ENCODE results near the gene ABCA8.
A peak's percentile ranks its signal among the peaks of the same experiment; 100 is the strongest.
"Not testable (repeated sequence)": the region's sequence is repeated elsewhere in the genome, so short reads cannot be mapped to it uniquely, and the experiment has no call there.

ABCA8 gene

DNA sequence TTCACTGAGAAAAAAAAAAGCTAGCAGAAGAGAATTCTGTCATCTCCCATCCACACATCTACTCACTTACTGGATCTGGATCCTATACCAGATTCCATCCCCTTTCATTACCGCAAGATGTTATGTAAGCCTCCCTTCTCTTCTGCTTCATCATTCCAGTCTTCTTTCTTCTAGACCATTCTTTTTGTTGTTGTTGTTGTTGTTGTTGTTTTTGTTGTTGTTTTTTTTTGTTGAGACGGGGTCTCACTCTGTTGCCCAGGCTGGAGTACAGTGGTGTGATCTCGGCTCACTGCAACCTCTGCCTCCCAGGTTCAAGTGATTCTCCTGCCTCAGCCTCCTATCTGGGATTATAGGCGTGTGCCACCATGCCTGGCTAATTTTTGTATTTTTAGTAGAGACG lies 131.0 kb downstream of the ABCA8 start:
- not testable (repeated sequence) for DNase-seq

DNA sequence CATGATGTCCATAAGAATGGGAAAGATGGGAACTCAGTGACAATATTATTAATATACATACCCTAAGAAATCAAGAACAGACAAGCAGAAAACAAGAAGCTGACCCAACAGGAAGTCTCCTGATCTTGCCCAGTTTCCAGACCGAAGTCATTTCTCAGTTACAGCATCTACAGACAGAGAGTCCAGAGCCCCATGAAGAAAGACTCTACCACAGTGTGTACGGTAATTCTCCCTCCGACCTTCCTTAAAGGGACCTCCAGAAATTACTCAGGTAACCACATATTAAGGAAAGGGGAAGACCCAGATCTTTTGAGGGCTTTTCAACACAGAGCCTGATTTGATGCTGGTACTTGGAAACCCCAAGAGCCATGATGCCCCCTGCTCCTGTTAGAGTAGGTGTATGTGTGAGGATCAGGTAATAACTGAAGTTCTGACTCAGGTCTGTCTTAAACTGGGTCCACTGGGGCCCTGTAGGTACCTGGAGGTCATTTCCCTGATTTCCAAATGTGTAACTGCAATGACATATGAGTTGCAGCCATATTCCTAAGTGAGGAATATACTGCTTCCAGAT lies 132.4 kb downstream of the ABCA8 start:
- DNase-seq: no peak

DNA sequence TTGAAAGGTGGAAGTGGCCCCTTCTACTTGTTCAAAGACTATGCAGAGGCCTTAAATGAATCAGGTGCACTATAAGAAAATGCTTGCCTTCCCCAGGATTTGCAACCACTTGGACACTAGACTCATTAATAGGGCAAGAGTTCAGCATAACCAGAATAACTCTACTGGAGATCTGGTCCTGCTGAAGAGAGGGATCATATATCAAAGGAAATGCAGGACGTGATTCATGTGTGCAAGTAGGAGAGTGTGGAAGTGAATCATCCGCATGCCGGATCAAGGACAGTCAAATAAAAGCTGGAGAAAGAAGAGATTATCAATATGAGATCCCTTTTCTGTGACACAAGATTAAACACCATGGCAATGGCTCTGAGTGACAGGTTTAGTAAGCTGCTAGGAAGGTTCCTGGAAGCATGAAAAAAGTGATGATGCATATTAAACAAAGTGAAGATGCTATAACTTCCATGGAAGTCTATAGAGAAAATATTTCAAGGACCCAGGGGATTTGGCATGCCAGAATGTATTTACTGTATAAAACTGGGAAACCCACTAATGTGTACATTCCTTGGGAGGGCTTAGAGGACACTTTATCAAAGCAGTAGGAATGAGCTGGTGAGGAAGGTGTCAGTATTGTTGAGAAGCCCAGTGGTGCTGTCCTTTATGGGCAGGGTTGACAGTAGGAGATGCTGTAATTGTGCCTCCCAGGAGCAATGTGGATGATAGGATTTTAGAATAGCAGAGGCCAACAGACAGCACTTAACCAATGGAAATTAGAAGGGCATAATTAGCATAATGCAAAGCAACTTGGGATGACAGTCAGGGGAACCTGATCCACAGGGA lies 133.1 kb downstream of the ABCA8 start:
- peak; percentile 63 for DNase-seq

DNA sequence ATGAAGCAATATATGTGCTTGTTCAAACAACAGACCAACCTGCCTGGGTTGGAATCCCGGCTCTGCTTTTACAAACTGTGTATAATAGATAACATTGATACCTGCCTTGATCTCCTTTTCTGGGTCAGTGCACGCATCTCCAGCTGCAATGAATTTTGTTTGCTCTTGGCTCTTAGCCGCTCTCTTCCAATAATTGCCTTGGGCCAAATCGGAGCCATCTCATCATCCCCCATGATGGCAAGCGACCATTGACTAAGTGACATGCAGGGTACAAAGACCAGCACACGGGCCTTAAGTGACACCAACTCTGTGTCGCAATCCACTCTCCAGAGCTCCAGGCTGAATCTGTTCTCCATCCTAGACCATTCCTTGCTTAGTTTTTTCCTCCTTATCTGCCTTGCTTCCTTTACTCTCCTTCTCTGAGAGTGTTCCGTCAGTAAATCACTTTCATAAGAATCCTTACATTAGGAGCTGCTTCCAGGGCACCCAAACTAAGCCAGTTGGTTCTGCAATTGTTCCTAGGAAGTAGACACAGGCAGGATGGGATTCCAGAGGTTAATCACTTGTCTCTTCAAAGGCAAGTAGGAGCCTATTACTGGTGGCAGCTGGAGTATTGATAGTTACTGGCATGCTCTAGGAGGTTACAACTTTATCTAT lies 134.2 kb downstream of the ABCA8 start:
- no peak for DNase-seq

DNA sequence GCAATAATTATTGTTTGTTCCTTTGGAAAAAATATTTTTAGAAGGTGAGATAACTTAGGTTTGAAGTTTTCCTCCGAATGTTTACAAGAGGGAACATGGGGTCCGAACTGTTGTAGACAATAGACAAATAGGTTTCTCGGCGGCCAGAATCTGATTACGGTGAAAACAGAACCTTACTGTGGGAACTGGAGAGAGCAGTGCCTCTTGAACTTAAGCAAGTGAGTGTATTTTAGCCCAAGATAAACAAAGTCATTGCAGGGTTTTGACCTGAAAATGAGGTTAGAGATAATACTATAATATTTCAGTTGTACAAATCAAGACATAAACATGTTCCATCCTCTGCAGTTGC lies 134.7 kb downstream of the ABCA8 start:
- no peak for DNase-seq

DNA sequence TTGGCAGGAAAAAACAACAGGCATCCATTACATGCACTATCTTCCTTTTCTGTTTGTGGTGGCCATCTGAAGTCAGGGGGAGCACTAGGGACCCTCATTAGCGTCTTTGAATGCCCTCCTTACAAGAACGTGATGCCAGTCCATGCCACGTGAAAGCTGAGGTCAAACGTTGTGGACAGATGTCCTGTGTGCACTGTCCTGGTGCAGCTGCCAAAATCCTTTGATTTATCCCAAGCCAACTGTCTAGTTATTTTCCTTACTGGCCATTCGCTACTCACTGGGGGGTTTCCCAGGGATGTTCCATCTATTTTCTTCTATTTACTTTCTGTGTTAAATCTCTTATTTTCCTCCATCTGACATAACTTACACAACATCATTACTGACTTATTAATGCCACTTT lies 135.7 kb downstream of the ABCA8 start:
- no peak for DNase-seq
